ENCODE measurements around the gene DOK7.

DNA sequence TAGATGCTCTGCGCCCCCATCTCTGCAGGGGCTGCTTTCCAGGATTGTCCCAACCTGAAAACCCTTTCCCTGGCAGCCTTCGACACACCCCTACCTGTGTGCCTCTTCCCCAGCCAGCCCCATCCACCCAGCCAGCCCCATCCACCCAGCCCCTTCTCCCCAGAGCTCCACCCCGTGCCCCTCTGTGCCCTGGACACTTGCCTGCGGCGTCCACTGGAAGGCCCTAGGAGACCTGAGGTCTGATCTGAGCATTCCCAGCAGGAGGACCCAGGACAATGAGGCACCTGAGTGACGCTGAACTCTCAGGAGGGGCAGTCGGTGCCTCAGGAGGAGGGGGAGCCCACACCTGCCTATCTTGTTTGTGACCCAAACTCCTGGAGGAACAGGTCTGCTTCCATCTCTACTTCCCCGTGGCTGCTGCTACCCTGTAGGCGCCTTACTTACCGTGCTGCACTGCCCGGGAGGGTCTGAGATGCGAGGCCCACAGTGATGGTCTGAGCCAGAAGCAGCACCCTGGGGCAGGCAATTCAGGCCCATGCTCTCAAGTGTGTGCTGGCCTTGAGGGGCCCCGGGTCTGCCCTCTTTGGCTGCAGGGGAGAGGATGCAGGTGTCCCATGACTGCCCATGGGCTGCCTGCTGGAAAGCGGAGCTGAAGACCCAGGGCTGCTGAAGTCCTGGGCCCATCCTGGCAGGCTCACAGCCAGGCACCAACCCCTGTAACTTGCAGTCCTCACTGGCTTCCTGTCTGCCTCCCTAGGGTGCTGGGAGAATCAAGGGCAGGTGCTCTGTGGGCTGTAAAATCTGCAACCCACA lies 64.2 kb downstream of the DOK7 start:
- TF ChIP-seq POLR2A (IDR thresholded peaks at IDR 0.05; ENCODE audit: low read depth, low read length) (no peak), POLR2AphosphoS5 (IDR thresholded peaks at IDR 0.05; ENCODE audit: low read depth, low read length) (no peak)
